GM12878 (cell line): ENCODE data around the gene ZNF2. TPM values are rescaled to one million over a fixed set of nuclear protein-coding genes. Genes with fewer than 3 reads are reported as not detected.

Experiments used
- ATAC-seq: fragments of 200-7000 bp; cut with Tn5 transposase; 3 replicates; pipeline ENCODE4 v1.9.1; 2020; ENCODE audit warnings: mild to moderate bottlenecking, moderate library complexity
- BruUV-seq: library from RNA; stranded (reverse); fragments of 400-500 nt; replicated peaks from 2 replicates; lab custom pipeline; 2021; lab: Mats Ljungman, UMichigan
- CTCF ChIA-PET: fragments of 300-600 bp; sonication (Branson Sonifier 250); formaldehyde crosslinking; extraction: SDS; loops from one replicate; lab custom pipeline; 2021; ENCODE audit warnings: inconsistent platforms; lab: Yijun Ruan, JAX
- POLR2A ChIA-PET: fragments of 350-600 bp; formaldehyde crosslinking; extraction: SDS; loops from one replicate; lab custom pipeline; 2021; ENCODE audit warnings: inconsistent platforms; lab: Charles Lee
- RAD21 ChIA-PET: fragments of 300-600 bp; sonication (Branson Sonifier 250); formaldehyde crosslinking; loops from one replicate; lab custom pipeline; 2023; ENCODE audit warnings: antibody characterized with exemption; ENCODE audit not compliant: unreplicated experiment; lab: Charles Lee
- SMC1A ChIA-PET: fragments of 300-600 bp; sonication (Branson Sonifier 250); formaldehyde crosslinking; loops from one replicate; lab custom pipeline; 2023; ENCODE audit not compliant: unreplicated experiment, uncharacterized antibody; lab: Charles Lee
- DNase-seq: peaks from one replicate; pipeline ENCODE4 v3.0.0-alpha.2; 2011; ENCODE audit warnings: low read depth, low spot score
- FAIRE-seq: peaks from 3 replicates; lab custom pipeline; 2011; peaks lifted over from hg19 to GRCh38; lab: Jason Lieb, UNC
- H2AFZ ChIP-seq: 2 replicates; pipeline ENCODE4 v1.6.0; 2011; ENCODE audit warnings: low read depth, low read length, control low read depth; ENCODE audit not compliant: control insufficient read depth
- H3K27ac ChIP-seq: 2 replicates; pipeline ENCODE4 v1.5.1; 2011; ENCODE audit warnings: control low read depth; ENCODE audit not compliant: control insufficient read depth, insufficient read depth
- H3K27me3 ChIP-seq, 2 experiments: replicated peaks in 1 of 2; 2 replicates each; pipeline versions ENCODE4 v1.6.0 to v1.6.1; 2011; ENCODE audit warnings: low read length in 1 of 2; ENCODE audit not compliant: control insufficient read depth in 2 of 2, insufficient read depth in 2 of 2
- H3K36me3 ChIP-seq, 2 experiments: 2 replicates each; pipeline ENCODE4 v1.5.1; 2011; ENCODE audit warnings: low read length in 1 of 2; ENCODE audit not compliant: control insufficient read depth in 2 of 2, insufficient read depth in 2 of 2
- H3K4me1 ChIP-seq: 2 replicates; pipeline ENCODE4 v1.6.1; 2011; ENCODE audit warnings: mild to moderate bottlenecking, low read length, moderate library complexity, mixed read lengths; ENCODE audit not compliant: control insufficient read depth, insufficient read depth
- H3K4me2 ChIP-seq: 2 replicates; pipeline ENCODE4 v1.6.0; 2011; ENCODE audit warnings: control low read depth; ENCODE audit not compliant: control insufficient read depth, insufficient read depth
- H3K4me3 ChIP-seq: fragments of 200-600 bp; sonication (generic); 2 replicates; pipeline ENCODE4 v1.5.1; 2016
- H3K79me2 ChIP-seq: 2 replicates; pipeline ENCODE4 v1.6.0; 2011; ENCODE audit warnings: low read length; ENCODE audit not compliant: control insufficient read depth, insufficient read depth
- H3K9ac ChIP-seq: 2 replicates; pipeline ENCODE4 v1.8.0; 2011; ENCODE audit warnings: low read length, control low read depth, mixed read lengths; ENCODE audit not compliant: control insufficient read depth, insufficient read depth
- H3K9me3 ChIP-seq: replicated peaks from 3 replicates; pipeline ENCODE4 v1.5.1; 2011; ENCODE audit warnings: mild to moderate bottlenecking, low read length; ENCODE audit not compliant: control insufficient read depth, insufficient read depth
- H4K20me1 ChIP-seq: 2 replicates; pipeline ENCODE4 v1.6.0; 2011; ENCODE audit not compliant: control insufficient read depth, insufficient read depth
- BHLHE40 ChIP-seq, 2 experiments: fragments of 450-650 bp in 1 of 2; IDR thresholded peaks; 2 replicates each; pipeline ENCODE4 v1.6.1; 2011 to 2017; ENCODE audit warnings: low read depth in 2 of 2, borderline replicate concordance in 1 of 2, improper control_type of control experiment in 1 of 2, low read length in 1 of 2, mild to moderate bottlenecking in 1 of 2
- CHD1 ChIP-seq: IDR thresholded peaks from 2 replicates; pipeline ENCODE4 v1.6.1; 2012; ENCODE audit warnings: low read depth, low read length, improper control_type of control experiment
- HCFC1 ChIP-seq: fragments of 150-350 bp; IDR thresholded peaks from 2 replicates; pipeline ENCODE4 v1.6.1; 2014; ENCODE audit warnings: low read length
- POU2F2 ChIP-seq: IDR thresholded peaks from 3 replicates; pipeline ENCODE4 v1.6.1; 2011; ENCODE audit warnings: low read depth, mild to moderate bottlenecking, low read length, borderline replicate concordance
- SMARCA5 ChIP-seq: fragments of 450-650 bp; IDR thresholded peaks from 2 replicates; pipeline ENCODE4 v1.6.1; 2017; ENCODE audit warnings: mild to moderate bottlenecking
- STAT3 ChIP-seq: IDR thresholded peaks from 2 replicates; pipeline ENCODE4 v1.6.1; 2011; ENCODE audit warnings: low read depth, low read length, improper control_type of control experiment
- WGBS: methylation state at CpG from one replicate; pipeline ENCODE4 v1.1.6; 2016; ENCODE audit warnings: low lambda C conversion rate; ENCODE audit not compliant: insufficient replicate concordance, insufficient coverage; ENCODE audit errors: missing lambda C conversion rate; 5-methylcytosine and 5-hydroxymethylcytosine counted together
- in situ Hi-C: fragments of 300-500 bp; cut with MboI; formaldehyde crosslinking; loops from 9 replicates; pipeline ENCODE4 v1.14.3; 2018; ENCODE audit warnings: mixed read lengths
- intact Hi-C: fragments of 100-400 bp; cut with micrococcal nuclease; formaldehyde crosslinking; loops from one replicate; pipeline ENCODE4 v1.14.2; 2022; ENCODE audit not compliant: unreplicated experiment
- polyA plus RNA-seq, 11 experiments: library from polyadenylated mRNA; depleted of rRNA in 4 of 11; unstranded in 6 of 11; stranded (reverse) in 5 of 11; fragments of >200 nt; fragmentation: Nextera tagmentation in 4 of 11; fragmentation: Illumina TruSeq in 1 of 11; extraction: Ambion mirVana in 4 of 11; extraction: Trizol in 1 of 11; gene quantifications; 1 replicate in 1 of 11; 2 replicates in 10 of 11; pipeline versions ENCODE4 v1.2.1 to v1.2.3, GENCODE V29; 2011 to 2016; ENCODE audit warnings: inconsistent platforms in 2 of 11, missing spikeins in 2 of 11, low read depth in 1 of 11
- total RNA-seq, 4 experiments: library from RNA; depleted of rRNA in 3 of 4; stranded (reverse); fragments of >200 nt in 3 of 4; fragmentation: Illumina TruSeq in 1 of 4; extraction: Trizol in 1 of 4; gene quantifications; 2 replicates each; pipeline versions ENCODE4 v1.2.1 to v1.2.3, GENCODE V29; 2013 to 2021
- TF ChIP-seq, protein P1 (sequence below): IDR thresholded peaks from 2 replicates; pipeline ENCODE4 v1.6.1; 2012; ENCODE audit warnings: low read depth, low read length, improper control_type of control experiment
- TF ChIP-seq, protein P2 (sequence below): IDR thresholded peaks from 2 replicates; pipeline ENCODE4 v1.6.1; 2011; ENCODE audit warnings: mild to moderate bottlenecking, low read depth, low read length, moderate library complexity; ENCODE audit not compliant: insufficient replicate concordance
- TF ChIP-seq, protein P3 (sequence below): fragments of 450-650 bp; IDR thresholded peaks from 2 replicates; pipeline ENCODE4 v1.6.1; 2017; ENCODE audit warnings: mild to moderate bottlenecking, moderate library complexity

The ZNF2 gene
- total and polyA plus RNA-seq, 10 of the 15 experiments (the other 5 are each of a cell fraction or from before 2014, with no cell fraction given): 2.4 to 5.1 (median 3.5) TPM

DNA sequence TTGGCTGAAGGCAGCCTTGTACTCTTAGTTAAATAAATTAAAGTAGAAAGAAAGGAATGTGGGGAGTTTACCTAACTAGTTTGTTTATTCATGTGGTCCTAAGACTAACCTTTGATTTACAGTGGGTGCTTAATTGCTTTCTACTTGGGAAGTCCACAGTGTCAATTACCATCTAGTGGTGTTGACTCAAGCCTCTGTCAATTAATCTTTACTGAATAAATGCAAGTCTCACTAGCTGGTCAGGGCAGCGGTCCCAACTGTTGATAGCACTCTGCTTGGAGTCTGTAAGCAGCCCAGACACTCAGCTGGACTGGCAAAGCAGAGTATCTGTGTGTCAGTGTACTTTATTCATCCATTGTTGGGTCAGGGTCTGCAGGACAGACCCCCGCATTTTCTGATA lies 21.8 kb upstream of the ZNF2 start:
- POLR2A ChIA-PET: no interaction called here
- TF ChIP-seq POU2F2 (no peak), STAT3 (no peak), SMARCA5 (no peak), CHD1 (no peak), HCFC1 (no peak), BHLHE40 (IDR thresholded peaks at IDR 0.05; ENCODE audit: borderline replicate concordance in 1 of 2, low read depth in 2 of 2, low read length in 1 of 2) (no peak)
- TF ChIP-seq, protein P1, sequence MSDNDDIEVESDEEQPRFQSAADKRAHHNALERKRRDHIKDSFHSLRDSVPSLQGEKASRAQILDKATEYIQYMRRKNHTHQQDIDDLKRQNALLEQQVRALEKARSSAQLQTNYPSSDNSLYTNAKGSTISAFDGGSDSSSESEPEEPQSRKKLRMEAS: no peak
- TF ChIP-seq, protein P2, sequence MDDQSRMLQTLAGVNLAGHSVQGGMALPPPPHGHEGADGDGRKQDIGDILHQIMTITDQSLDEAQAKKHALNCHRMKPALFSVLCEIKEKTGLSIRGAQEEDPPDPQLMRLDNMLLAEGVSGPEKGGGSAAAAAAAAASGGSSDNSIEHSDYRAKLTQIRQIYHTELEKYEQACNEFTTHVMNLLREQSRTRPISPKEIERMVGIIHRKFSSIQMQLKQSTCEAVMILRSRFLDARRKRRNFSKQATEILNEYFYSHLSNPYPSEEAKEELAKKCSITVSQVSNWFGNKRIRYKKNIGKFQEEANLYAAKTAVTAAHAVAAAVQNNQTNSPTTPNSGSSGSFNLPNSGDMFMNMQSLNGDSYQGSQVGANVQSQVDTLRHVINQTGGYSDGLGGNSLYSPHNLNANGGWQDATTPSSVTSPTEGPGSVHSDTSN: no peak
- TF ChIP-seq, protein P3, sequence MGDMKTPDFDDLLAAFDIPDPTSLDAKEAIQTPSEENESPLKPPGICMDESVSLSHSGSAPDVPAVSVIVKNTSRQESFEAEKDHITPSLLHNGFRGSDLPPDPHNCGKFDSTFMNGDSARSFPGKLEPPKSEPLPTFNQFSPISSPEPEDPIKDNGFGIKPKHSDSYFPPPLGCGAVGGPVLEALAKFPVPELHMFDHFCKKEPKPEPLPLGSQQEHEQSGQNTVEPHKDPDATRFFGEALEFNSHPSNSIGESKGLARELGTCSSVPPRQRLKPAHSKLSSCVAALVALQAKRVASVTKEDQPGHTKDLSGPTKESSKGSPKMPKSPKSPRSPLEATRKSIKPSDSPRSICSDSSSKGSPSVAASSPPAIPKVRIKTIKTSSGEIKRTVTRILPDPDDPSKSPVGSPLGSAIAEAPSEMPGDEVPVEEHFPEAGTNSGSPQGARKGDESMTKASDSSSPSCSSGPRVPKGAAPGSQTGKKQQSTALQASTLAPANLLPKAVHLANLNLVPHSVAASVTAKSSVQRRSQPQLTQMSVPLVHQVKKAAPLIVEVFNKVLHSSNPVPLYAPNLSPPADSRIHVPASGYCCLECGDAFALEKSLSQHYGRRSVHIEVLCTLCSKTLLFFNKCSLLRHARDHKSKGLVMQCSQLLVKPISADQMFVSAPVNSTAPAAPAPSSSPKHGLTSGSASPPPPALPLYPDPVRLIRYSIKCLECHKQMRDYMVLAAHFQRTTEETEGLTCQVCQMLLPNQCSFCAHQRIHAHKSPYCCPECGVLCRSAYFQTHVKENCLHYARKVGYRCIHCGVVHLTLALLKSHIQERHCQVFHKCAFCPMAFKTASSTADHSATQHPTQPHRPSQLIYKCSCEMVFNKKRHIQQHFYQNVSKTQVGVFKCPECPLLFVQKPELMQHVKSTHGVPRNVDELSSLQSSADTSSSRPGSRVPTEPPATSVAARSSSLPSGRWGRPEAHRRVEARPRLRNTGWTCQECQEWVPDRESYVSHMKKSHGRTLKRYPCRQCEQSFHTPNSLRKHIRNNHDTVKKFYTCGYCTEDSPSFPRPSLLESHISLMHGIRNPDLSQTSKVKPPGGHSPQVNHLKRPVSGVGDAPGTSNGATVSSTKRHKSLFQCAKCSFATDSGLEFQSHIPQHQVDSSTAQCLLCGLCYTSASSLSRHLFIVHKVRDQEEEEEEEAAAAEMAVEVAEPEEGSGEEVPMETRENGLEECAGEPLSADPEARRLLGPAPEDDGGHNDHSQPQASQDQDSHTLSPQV: no peak
- no peak overlapping the region for H3K27ac ChIP-seq
- CTCF ChIA-PET: no interaction called here
- in situ Hi-C loops (no loop called here), intact Hi-C loops (no loop called here)
- ATAC-seq (no peak), FAIRE-seq (no peak), DNase-seq (no peak)
- no peaks in the 10 kb centered on the region for H3K4me1 ChIP-seq
- peaks cover 19% of the 10 kb centered on the region for H3K9me3 ChIP-seq
- SMC1A ChIA-PET: no interaction called here
- no peak overlapping the region for H2AFZ ChIP-seq
- no peak overlapping the region for H3K4me2 ChIP-seq
- H3K79me2 ChIP-seq: no peaks in the 10 kb centered on the region
- WGBS: 87% methylated on average over 2 of the region's 2 CpGs
- no peak overlapping the region for H3K4me3 ChIP-seq
- RAD21 ChIA-PET: no interaction called here
- no peaks in the 10 kb centered on the region for H4K20me1 ChIP-seq
- no peak overlapping the region for H3K9ac ChIP-seq
- H3K36me3 ChIP-seq: no peaks in the 10 kb centered on the region
- no peaks in the 10 kb centered on the region for H3K27me3 ChIP-seq
- BruUV-seq: no TSS peak
